Stimulated activated CD4-positive, alpha-beta T cell treated with anti-CD3 and anti-CD28 coated beads, Interleukin-12 subunit alpha, Interleukin-12 subunit beta, amount 100 ng/mL, for 24 hours (primary cell): ENCODE results near the gene SMPD1.

Experiments
- DNase-seq, 2 experiments: peaks; one replicate each; pipeline ENCODE4 v3.0.0-alpha.2; 2020; ENCODE audit warnings: low read depth in 2 of 2

Gene SMPD1

GRCh38 chr11:6414874-6415328, 24.6 kb downstream of the SMPD1 start:
- DNase-seq, result no peak

GRCh38 chr11:6415797-6416196, 25.5 kb downstream of the SMPD1 start:
- DNase-seq, result no peak

GRCh38 chr11:6417907-6418556, 27.8 kb downstream of the SMPD1 start:
- no peak for DNase-seq

- DNase-seq, result no peak
Measured at GRCh38 chr11:6418557-6419008, 28.3 kb downstream of the SMPD1 start.

DNA sequence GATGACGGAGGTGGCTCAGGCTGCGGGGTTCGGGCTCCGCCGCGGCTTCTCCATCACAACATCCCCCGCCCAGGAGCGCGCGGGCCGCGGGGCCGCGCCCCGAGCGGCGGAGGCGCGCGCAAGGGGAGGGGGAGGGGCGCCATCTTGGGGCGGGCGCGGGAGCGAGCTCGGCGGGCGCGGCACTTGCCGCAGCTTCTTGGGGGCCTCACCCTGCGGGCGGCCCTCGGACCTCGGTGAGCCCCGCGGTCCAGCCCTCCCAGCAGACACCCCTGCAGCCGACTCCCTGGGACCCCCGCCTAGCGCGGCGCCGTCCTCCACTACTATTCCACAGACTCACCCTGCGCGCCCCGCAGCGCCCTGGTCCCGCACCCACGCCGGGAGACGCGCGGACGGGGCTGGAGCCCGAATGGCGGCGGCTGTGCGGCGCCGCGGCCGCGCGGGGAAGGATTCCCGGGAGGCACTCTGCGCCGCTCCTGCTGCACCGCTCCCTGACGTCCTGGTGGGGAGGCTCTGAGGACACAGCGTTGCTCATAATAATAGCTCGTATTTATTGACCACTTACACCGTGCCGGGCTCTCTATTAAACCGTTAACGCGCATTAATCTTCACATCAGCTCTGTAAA, 28.8 kb downstream of the SMPD1 start, which contains the start of gene APBB1:
Gene APBB1 (minus strand): TSS at position 86 of the 623 bp plus-strand sequence. CDS start 7,747 bp downstream, outside the sequence.
- peak; percentile 46 to 61 for DNase-seq

DNA sequence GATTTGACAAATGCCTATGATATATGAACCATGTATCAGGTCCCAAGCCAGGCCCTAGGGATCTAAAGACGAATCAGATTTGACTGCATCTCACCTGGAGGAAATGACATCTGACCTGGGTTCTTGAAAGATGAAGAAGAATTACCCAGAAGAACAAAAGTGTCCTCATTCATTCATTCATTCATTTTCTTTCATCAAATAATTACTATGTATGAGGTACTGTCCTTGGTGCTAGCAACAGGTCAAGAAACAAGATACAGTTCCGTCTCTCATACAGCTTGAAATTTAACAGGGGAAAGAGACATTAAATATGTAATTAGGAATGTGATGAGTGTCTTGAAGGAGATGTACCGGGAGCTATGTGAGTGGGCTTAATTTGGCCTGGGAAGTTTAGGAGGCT, 30.4 kb downstream of the SMPD1 start:
- DNase-seq, result no peak

DNA sequence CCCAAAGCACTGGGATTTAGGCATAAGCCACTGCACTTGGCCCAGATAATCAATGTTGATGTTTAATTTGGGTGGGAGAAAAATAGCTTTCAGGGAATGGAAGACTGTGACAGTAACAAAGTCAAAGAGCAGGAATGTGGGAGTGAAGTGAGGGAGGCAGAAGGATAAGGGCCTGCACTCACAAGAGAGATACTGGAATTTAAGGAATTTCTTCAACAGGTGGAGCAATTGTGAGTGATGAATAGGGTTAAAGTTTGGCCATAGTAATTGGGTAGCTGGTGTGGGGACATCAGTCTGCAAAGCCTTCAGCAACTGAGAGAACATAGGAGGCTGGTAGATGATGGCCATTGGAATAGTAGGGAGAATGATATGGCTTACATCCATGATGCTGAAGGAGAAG, 37.2 kb downstream of the SMPD1 start:
- no peak for DNase-seq

DNA sequence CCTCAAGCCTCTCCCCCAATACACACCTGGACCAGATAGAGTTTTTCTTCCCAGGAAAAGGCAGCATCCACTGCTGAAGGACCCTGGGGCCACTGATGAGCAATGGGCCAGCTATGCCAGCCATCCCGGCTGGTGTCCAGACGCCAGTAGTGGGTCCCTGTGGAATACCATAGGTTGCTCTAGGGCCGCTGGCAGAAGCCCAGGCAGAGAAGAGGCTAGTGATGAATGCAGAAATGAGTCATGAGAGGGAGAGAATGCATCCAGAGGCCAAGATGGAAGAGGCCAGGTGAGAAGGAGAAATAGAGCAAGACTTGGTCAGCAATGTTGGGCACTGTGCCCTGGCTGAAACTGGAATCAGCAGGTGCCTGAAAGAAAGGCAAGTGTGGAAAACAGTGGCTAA, 41.6 kb downstream of the SMPD1 start:
- no peak for DNase-seq

GRCh38 chr11:6433998-6434660, 43.9 kb downstream of the SMPD1 start:
- DNase-seq, result no peak

GRCh38 chr11:6437423-6437822, 47.1 kb downstream of the SMPD1 start:
- DNase-seq, result no peak

DNA sequence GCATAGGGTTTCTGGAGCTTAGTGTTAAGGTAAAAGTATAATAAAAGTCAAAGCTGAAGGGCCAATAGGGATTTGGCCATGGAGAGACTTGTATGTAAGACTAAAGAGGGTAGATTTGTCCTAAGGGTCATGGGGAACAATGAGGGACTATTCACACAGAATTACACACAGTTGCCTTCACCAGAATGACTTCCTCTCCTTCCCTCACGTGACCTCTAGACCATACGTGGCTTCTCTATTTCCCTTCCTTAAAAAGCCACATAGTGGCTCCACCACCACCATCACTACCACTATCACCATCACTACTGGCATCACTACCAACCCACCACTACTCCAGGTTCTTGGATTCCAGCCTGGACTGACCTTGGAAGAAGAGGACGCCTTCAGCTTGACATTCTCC, 47.7 kb downstream of the SMPD1 start:
- DNase-seq, result no peak

DNA sequence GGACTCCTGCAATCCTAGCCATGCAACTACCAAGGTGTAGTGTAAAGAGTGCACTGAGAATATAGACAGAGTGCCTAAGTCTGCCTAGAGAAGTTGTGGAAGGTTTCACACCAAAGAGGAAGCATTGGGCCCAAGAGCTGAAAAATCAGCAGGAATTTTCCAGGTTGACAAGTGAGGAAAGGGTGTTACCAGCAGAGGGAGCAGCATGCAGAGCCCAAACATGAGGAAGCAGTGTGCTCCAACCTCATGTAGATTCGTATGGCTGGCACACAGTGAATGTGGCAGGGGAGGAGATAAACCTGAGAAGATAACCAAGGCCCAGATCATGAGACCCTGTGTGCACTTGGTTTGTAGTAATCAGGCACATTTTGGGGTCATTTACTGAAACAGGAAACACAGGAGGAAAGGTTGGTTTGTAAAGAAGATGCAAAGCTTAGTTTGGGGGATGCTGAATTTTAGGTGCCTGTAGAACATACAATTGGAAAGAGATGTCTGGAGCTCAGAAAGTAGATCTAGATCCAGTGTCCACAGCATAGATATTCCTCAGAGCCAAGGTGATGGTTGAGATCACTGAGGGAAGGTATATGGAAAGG, 48.8 kb downstream of the SMPD1 start:
- peak in 1 of 2 experiments; percentile 26 for DNase-seq

DNA sequence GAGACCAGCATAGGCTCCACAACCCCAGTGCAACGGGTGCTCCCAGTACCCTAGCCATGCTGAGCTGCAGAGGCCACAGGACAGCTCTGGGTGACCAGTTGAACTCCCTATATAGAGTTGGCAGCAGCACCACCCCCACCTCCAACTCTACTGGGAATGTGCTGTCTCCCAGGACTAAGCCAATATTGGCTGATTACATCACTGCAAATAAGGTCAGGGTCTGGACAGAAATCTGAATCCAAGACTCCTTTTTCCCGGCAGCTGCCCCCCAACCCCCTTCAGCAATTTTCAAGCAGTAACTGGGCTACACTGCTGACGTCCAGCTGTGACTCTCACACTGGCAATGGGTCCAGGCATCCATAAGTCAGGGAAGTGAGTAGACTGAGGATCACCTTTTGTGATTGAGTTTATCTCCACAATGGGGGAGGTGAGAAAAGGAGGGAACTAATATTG, 50.7 kb downstream of the SMPD1 start, which contains the start of gene HPX:
Gene HPX (minus strand): TSS at position 82 of the 453 bp plus-strand sequence. CDS start 24 bp downstream, at position 58.
- no peak for DNase-seq

GRCh38 chr11:6442441-6442840, 52.2 kb downstream of the SMPD1 start:
- DNase-seq, result no peak

DNA sequence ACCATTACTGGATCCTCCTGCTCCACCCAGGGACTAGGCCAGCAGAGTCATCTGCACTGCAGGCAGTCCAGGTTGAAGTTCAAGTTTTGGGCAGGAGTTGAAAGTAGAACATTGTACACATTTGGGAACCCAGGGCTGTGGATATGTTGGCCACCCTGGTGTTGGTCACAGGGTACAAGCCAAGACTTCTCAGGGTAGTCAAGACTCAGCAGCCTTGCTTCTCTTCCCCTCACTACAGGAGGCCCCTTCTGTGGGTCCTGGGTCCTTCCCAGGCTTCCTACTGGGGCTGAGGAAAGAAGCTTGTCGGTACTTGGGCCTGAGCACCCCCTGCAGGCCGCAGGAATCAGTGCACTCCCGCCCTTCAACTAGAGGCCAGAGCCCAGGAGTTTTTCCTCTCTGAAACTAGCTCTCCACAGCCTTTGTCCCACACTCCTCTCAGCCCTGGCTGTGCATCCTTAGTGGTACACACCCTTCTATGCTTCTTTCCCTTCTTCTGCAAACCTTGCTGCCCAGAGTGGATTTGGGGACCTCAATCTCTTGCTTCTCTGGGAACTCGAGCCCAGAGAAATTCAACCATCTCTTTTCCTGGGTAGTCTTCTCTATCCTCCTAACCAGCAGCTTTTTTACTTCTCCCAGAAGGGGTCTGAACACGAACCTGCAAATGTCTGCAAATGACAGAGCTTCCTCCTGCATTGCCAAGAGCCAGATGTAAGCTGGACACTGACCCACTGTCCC, 53.2 kb downstream of the SMPD1 start:
- DNase-seq, result peak; percentile 11 to 46
